ENCODE measurements around the gene UBXN7. TPM values are rescaled to one million over a fixed set of nuclear protein-coding genes. Genes with fewer than 3 reads are reported as not detected.

The UBXN7 gene
- total and polyA plus RNA-seq, 2 of the 8 experiments (the other 6 are each of a cell fraction or from before 2014, with no cell fraction given), result 18.5 to 109 TPM

DNA sequence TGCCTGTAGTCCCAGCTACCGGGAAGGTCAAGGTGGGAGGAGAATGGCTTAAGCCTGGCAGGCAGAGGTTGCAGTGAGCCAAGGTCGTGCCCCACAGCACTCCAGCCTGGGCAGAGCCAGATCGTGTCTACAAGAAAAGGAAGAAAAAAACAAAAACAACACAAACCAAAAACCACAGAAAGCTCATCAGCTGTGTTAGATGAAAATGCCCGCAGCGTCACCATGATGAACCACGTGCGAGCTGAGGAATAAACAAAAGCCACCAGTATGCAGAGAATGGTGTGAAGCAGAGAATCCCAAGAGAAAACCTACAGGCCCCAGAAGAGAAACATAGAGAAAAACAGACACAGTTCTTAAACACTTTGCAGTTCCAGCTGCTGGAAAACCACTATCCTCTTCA, 74.3 kb downstream of the UBXN7 start:
- Histone ChIP-seq H3K4me2 (ENCODE audit: insufficient read depth in 1 of 2, low read depth in 2 of 2, low read length in 2 of 2) (no peak overlapping the region), H3K14ac (ENCODE audit: insufficient read length) (no peak overlapping the region), H3K18ac (ENCODE audit: extremely low read depth, low read length) (no peak overlapping the region), H3K79me1 (ENCODE audit: low read depth, low read length) (peaks cover 3% of the 10 kb centered on the region; the same call in 1 of the 2 replicates), H3K4ac (replicated peaks; ENCODE audit: insufficient read length, low read depth, low read length) (no peak overlapping the region), H3K9me3 (ENCODE audit: insufficient read depth in 2 of 2, low read depth in 1 of 2, low read length in 1 of 2) (no peaks in the 10 kb centered on the region), H4K5ac (ENCODE audit: insufficient read length, low read depth, low read length) (no peak overlapping the region), H2BK15ac (ENCODE audit: low read length) (no peak overlapping the region), H3K36me3 (ENCODE audit: control insufficient read depth in 2 of 4, insufficient read depth in 4 of 4, low read length in 3 of 4) (peaks cover 18 to 74% (median 36%) of the 10 kb centered on the region in 4 experiments), H3K56ac (replicated peaks; ENCODE audit: insufficient read length, low read depth, low read length) (no peak overlapping the region), H2BK5ac (ENCODE audit: low read depth, low read length) (no peak overlapping the region), H3K4me1 (replicated peaks in 1 of 4; ENCODE audit: control insufficient read depth in 3 of 4, insufficient read depth in 4 of 4, low read length in 3 of 4) (no peaks in the 10 kb centered on the region), H3K4me3 (ENCODE audit: extremely low read depth in 1 of 4, insufficient read depth in 2 of 4, low read depth in 3 of 4, low read length in 4 of 4) (no peak overlapping the region), H3K79me2 (ENCODE audit: control insufficient read depth in 1 of 2, insufficient read depth in 2 of 2, low read length in 2 of 2) (no peaks in the 10 kb centered on the region), H4K91ac (replicated peaks; ENCODE audit: insufficient read length, low read length) (no peak overlapping the region), H2BK20ac (ENCODE audit: low read length) (no peak overlapping the region), H2BK12ac (ENCODE audit: low read depth, low read length) (no peak overlapping the region), H3K27me3 (replicated peaks in 1 of 4; ENCODE audit: control insufficient read depth in 3 of 4, extremely low read depth in 1 of 4, insufficient read depth in 3 of 4, low read length in 3 of 4) (no peaks in the 10 kb centered on the region), H3K23ac (ENCODE audit: insufficient read length) (no peak overlapping the region), H3K23me2 (ENCODE audit: low read depth, low read length) (no peaks in the 10 kb centered on the region), H3K27ac (ENCODE audit: low read depth, low read length) (no peak overlapping the region), H4K8ac (ENCODE audit: extremely low read depth, insufficient read depth, low read length) (no peak overlapping the region), H2AFZ (ENCODE audit: low read length) (no peak overlapping the region), H2AK5ac (ENCODE audit: low read depth, low read length) (no peak overlapping the region), H4K20me1 (replicated peaks in 1 of 2; ENCODE audit: control insufficient read depth in 1 of 2, insufficient read depth in 2 of 2, low read length in 2 of 2) (peaks cover 0 to 3% of the 10 kb centered on the region in 2 experiments), H2BK120ac (replicated peaks; ENCODE audit: low read depth, low read length) (no peak overlapping the region), H3K9ac (replicated peaks in 1 of 4; ENCODE audit: extremely low read depth in 1 of 4, low read depth in 3 of 4, low read length in 3 of 4) (no peak overlapping the region)
- 98% methylated on average over 7 of the region's 7 CpGs; no CpG with 5 or more reads in 1 of the 2 experiments for WGBS, 2 experiments (ENCODE audit: extremely low coverage in 1 of 2, insufficient coverage in 1 of 2, insufficient read length in 1 of 2, insufficient replicate concordance in 2 of 2, low coverage in 1 of 2, low lambda C conversion rate in 2 of 2, missing lambda C conversion rate in 1 of 2)
- POLR2A ChIA-PET (ENCODE audit: partially characterized antibody), result no interaction called here
- FAIRE-seq (no peak), DNase-seq (ENCODE audit: low read depth in 1 of 2, low spot score in 2 of 2) (no peak)
- CTCF ChIA-PET (ENCODE audit: partially characterized antibody), result interaction anchor here (1.0 kb wide), 1 partner anchor 58 kb away, joined by 3 read pairs; no protein-coding TSS in a partner anchor
- TF ChIP-seq YY1 (IDR thresholded peaks at IDR 0.05; ENCODE audit: low read depth, low read length) (no peak), KDM1A (IDR thresholded peaks at IDR 0.05; ENCODE audit: borderline replicate concordance, low read length) (no peak), RFX5 (IDR thresholded peaks at IDR 0.05; ENCODE audit: borderline replicate concordance, low read depth, low read length) (no peak), HDAC6 (IDR thresholded peaks at IDR 0.05; ENCODE audit: low read depth, low read length) (no peak), RNF2 (IDR thresholded peaks at IDR 0.05; ENCODE audit: borderline replicate concordance, low read depth, low read length, missing control alignments, poor library complexity, severe bottlenecking) (no peak), MAFK (IDR thresholded peaks at IDR 0.05; ENCODE audit: low read depth, low read length) (no peak), SRF (IDR thresholded peaks at IDR 0.05; ENCODE audit: low read depth, low read length) (no peak), CEBPB (IDR thresholded peaks at IDR 0.05; ENCODE audit: low read depth, low read length) (no peak), CBX5 (IDR thresholded peaks at IDR 0.05; ENCODE audit: low read depth, low read length) (no peak), KDM4A (IDR thresholded peaks at IDR 0.05; ENCODE audit: low read depth, low read length, severe bottlenecking) (no peak), CREB1 (IDR thresholded peaks at IDR 0.05) (no peak), RAD21 (IDR thresholded peaks at IDR 0.05 in 1 of 2, conservative IDR thresholded peaks at IDR 0.05 in 1 of 2; ENCODE audit: low read depth in 2 of 2, low read length in 2 of 2) (no peak)
- TF ChIP-seq, protein P1, sequence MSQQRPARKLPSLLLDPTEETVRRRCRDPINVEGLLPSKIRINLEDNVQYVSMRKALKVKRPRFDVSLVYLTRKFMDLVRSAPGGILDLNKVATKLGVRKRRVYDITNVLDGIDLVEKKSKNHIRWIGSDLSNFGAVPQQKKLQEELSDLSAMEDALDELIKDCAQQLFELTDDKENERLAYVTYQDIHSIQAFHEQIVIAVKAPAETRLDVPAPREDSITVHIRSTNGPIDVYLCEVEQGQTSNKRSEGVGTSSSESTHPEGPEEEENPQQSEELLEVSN (IDR thresholded peaks at IDR 0.05), result no peak
- TF ChIP-seq, protein P2, sequence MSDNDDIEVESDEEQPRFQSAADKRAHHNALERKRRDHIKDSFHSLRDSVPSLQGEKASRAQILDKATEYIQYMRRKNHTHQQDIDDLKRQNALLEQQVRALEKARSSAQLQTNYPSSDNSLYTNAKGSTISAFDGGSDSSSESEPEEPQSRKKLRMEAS (IDR thresholded peaks at IDR 0.05), result no peak

All from H1 (cell line).